ENCODE data around the gene ADGRB3.

GRCh38 chr6:68911334-68911733 lies 276.3 kb downstream of the ADGRB3 start:
- TF ChIP-seq TAF1 (conservative IDR thresholded peaks at IDR 0.05) (no peak), CTCF (IDR thresholded peaks at IDR 0.05; ENCODE audit: low read depth, low read length, missing input control) (no peak), REST (IDR thresholded peaks at IDR 0.05) (no peak), EGR1 (IDR thresholded peaks at IDR 0.05; ENCODE audit: low read depth in 2 of 2) (no peak), NR2F2 (IDR thresholded peaks at IDR 0.05) (no peak), MAX (IDR thresholded peaks at IDR 0.05) (no peak), RAD21 (IDR thresholded peaks at IDR 0.05) (no peak), SP1 (IDR thresholded peaks at IDR 0.05) (no peak), YY1 (IDR thresholded peaks at IDR 0.05) (no peak), ZBTB33 (IDR thresholded peaks at IDR 0.05) (no peak), JUND (IDR thresholded peaks at IDR 0.05) (no peak), RXRA (IDR thresholded peaks at IDR 0.05) (no peak)
